Smooth muscle cell (in vitro differentiated cells): Measurements from ENCODE around the gene ARHGAP18. TPM values are rescaled to one million over a fixed set of nuclear protein-coding genes. Genes with fewer than 3 reads are reported as not detected.

ENCODE experiments used
- DNase-seq: peaks from one replicate; lab custom pipeline; 2025; ENCODE audit not compliant: unreplicated experiment; lab: John Stamatoyannopoulos, UW
- H2AFZ ChIP-seq: fragments of 200-600 bp; sonication (generic); 2 replicates; pipeline ENCODE4 v1.6.0; 2016; ENCODE audit warnings: antibody characterized with exemption, low read depth, mild to moderate bottlenecking
- H3F3A ChIP-seq: fragments of 200-600 bp; sonication (generic); 2 replicates; pipeline ENCODE4 v1.6.0; 2017; ENCODE audit warnings: antibody characterized with exemption, low read depth
- H3K27ac ChIP-seq: fragments of 200-600 bp; sonication (generic); 2 replicates; pipeline ENCODE4 v1.5.1; 2016; ENCODE audit warnings: low read depth, mild to moderate bottlenecking
- H3K27me3 ChIP-seq: fragments of 200-600 bp; sonication (generic); 2 replicates; pipeline ENCODE4 v1.6.1; 2016; ENCODE audit warnings: low read depth, mild to moderate bottlenecking
- H3K36me3 ChIP-seq: fragments of 200-600 bp; sonication (generic); 2 replicates; pipeline ENCODE4 v1.5.1; 2016; ENCODE audit warnings: low read depth
- H3K4me1 ChIP-seq: fragments of 200-600 bp; sonication (generic); 2 replicates; pipeline ENCODE4 v1.5.1; 2016; ENCODE audit warnings: low read depth
- H3K4me2 ChIP-seq: fragments of 200-600 bp; sonication (generic); 2 replicates; pipeline ENCODE4 v1.6.0; 2016; ENCODE audit warnings: mild to moderate bottlenecking
- H3K4me3 ChIP-seq: fragments of 200-600 bp; sonication (generic); 2 replicates; pipeline ENCODE4 v1.5.1; 2016; ENCODE audit warnings: mild to moderate bottlenecking
- H3K79me2 ChIP-seq: fragments of 200-600 bp; sonication (generic); 2 replicates; pipeline ENCODE4 v1.6.0; 2016; ENCODE audit warnings: low read depth, mild to moderate bottlenecking
- H3K9ac ChIP-seq: fragments of 200-600 bp; sonication (generic); 2 replicates; pipeline ENCODE4 v1.6.0; 2016; ENCODE audit warnings: low read depth
- H3K9me3 ChIP-seq: fragments of 200-600 bp; sonication (generic); replicated peaks from 2 replicates; pipeline ENCODE4 v1.5.1; 2016; ENCODE audit warnings: low read depth
- H4K20me1 ChIP-seq: fragments of 200-600 bp; sonication (generic); 2 replicates; pipeline ENCODE4 v1.6.0; 2016; ENCODE audit warnings: low read depth
- CTCF ChIP-seq: fragments of 200-600 bp; sonication (generic); IDR thresholded peaks from 2 replicates; pipeline ENCODE4 v1.5.1; 2017; ENCODE audit warnings: borderline replicate concordance, mild to moderate bottlenecking, antibody characterized with exemption; ENCODE audit not compliant: insufficient read depth, poor library complexity, severe bottlenecking
- WGBS: methylation state at CpG from one replicate; pipeline ENCODE4 v1.1.7; 2016; ENCODE audit warnings: low lambda C conversion rate; 5-methylcytosine and 5-hydroxymethylcytosine counted together
- polyA plus RNA-seq: library from polyadenylated mRNA; unstranded; fragments of >200 nt; fragmentation: Nextera tagmentation; extraction: Ambion mirVana; gene quantifications from 2 replicates; pipeline ENCODE4 v1.2.1, GENCODE V29; 2016
- total RNA-seq: library from RNA; depleted of rRNA; stranded (reverse); fragments of >200 nt; gene quantifications from 2 replicates; pipeline ENCODE4 v1.2.3, GENCODE V29; 2014

The ARHGAP18 gene
- total and polyA plus RNA-seq, 2 experiments from 2014 or later, result 3.2 to 9.6 TPM

- peak; percentile 42 for TF ChIP-seq CTCF
- no peak for DNase-seq
- peaks cover 8% of the 10 kb centered on the region for H3F3A ChIP-seq
- no peaks in the 10 kb centered on the region for H3K79me2 ChIP-seq
- H3K9ac ChIP-seq, result no peak overlapping the region
- H4K20me1 ChIP-seq, result no peaks in the 10 kb centered on the region
- WGBS, result 53% methylated on average over 8 of the region's 8 CpGs
- H3K4me3 ChIP-seq, result no peak overlapping the region
- H3K4me1 ChIP-seq, result no peaks in the 10 kb centered on the region
- no peaks in the 10 kb centered on the region for H3K9me3 ChIP-seq
- H3K36me3 ChIP-seq, result no peaks in the 10 kb centered on the region
- H3K27me3 ChIP-seq, result no peaks in the 10 kb centered on the region
- H3K27ac ChIP-seq, result peak overlapping the region; percentile 63
- H2AFZ ChIP-seq, result peak overlapping the region; percentile 64
- no peak overlapping the region for H3K4me2 ChIP-seq
These were observed 20.6 kb upstream of the ARHGAP18 start for GRCh38 chr6:129730477-129731165.

GRCh38 chr6:129726650-129727049 lies 16.7 kb upstream of the ARHGAP18 start:
- Histone ChIP-seq H3K4me2 (no peak overlapping the region), H3K9ac (no peak overlapping the region), H2AFZ (no peak overlapping the region), H3K4me1 (no peaks in the 10 kb centered on the region), H3K79me2 (no peaks in the 10 kb centered on the region), H3K27ac (no peak overlapping the region), H4K20me1 (no peaks in the 10 kb centered on the region), H3K36me3 (no peaks in the 10 kb centered on the region), H3F3A (peaks cover 8% of the 10 kb centered on the region), H3K9me3 (no peaks in the 10 kb centered on the region), H3K4me3 (no peak overlapping the region), H3K27me3 (no peaks in the 10 kb centered on the region)
- TF ChIP-seq CTCF, result no peak
- DNase-seq, result no peak

GRCh38 chr6:129725341-129725740 lies 15.4 kb upstream of the ARHGAP18 start:
- TF ChIP-seq CTCF, result no peak
- Histone ChIP-seq H3K4me3 (no peak overlapping the region), H3K27ac (no peak overlapping the region), H4K20me1 (no peaks in the 10 kb centered on the region), H3K79me2 (no peaks in the 10 kb centered on the region), H3K27me3 (no peaks in the 10 kb centered on the region), H2AFZ (no peak overlapping the region), H3K4me1 (no peaks in the 10 kb centered on the region), H3K9ac (no peak overlapping the region), H3K4me2 (no peak overlapping the region), H3K9me3 (no peaks in the 10 kb centered on the region), H3K36me3 (no peaks in the 10 kb centered on the region), H3F3A (peaks cover 8% of the 10 kb centered on the region)
- no peak for DNase-seq
- 86% methylated on average over 4 of the region's 4 CpGs for WGBS

GRCh38 chr6:129719692-129720091 lies 9.7 kb upstream of the ARHGAP18 start:
- no peak overlapping the region for H3K9ac ChIP-seq
- H3K9me3 ChIP-seq, result no peaks in the 10 kb centered on the region
- H3F3A ChIP-seq, result no peaks in the 10 kb centered on the region
- no peak overlapping the region for H3K4me2 ChIP-seq
- no peaks in the 10 kb centered on the region for H3K27me3 ChIP-seq
- no peaks in the 10 kb centered on the region for H3K36me3 ChIP-seq
- no peak overlapping the region for H3K27ac ChIP-seq
- H2AFZ ChIP-seq, result no peak overlapping the region
- no peaks in the 10 kb centered on the region for H3K4me1 ChIP-seq
- H3K79me2 ChIP-seq, result no peaks in the 10 kb centered on the region
- TF ChIP-seq CTCF, result no peak
- WGBS, result 94% methylated on average over 3 of the region's 3 CpGs
- DNase-seq, result no peak
- no peak overlapping the region for H3K4me3 ChIP-seq
- H4K20me1 ChIP-seq, result no peaks in the 10 kb centered on the region
